Loucy (cell line): Measurements from ENCODE around the gene MROH9.

Source experiments
- H2AFZ ChIP-seq: fragments of 200-600 bp; sonication (generic); 2 replicates; pipeline ENCODE4 v1.6.0; 2016; ENCODE audit warnings: antibody characterized with exemption, mild to moderate bottlenecking, low read length, moderate library complexity
- H3F3A ChIP-seq: fragments of 200-600 bp; 2 replicates; pipeline ENCODE4 v1.6.0; 2016; ENCODE audit warnings: antibody characterized with exemption, low read depth, mild to moderate bottlenecking
- H3K27me3 ChIP-seq: fragments of 200-600 bp; sonication (generic); 2 replicates; pipeline ENCODE4 v1.6.1; 2014; ENCODE audit warnings: low read length, mild to moderate bottlenecking; ENCODE audit not compliant: insufficient read depth, poor library complexity, severe bottlenecking
- H3K36me3 ChIP-seq: fragments of 200-600 bp; sonication (generic); 2 replicates; pipeline ENCODE4 v1.6.1; 2016; ENCODE audit warnings: low read length; ENCODE audit not compliant: insufficient read depth
- H3K4me1 ChIP-seq: fragments of 200-600 bp; sonication (generic); 2 replicates; pipeline ENCODE4 v1.5.1; 2014; ENCODE audit warnings: low read length, mild to moderate bottlenecking; ENCODE audit not compliant: insufficient read depth, poor library complexity, severe bottlenecking
- H3K4me2 ChIP-seq: fragments of 200-600 bp; sonication (generic); 2 replicates; pipeline ENCODE4 v1.6.0; 2014; ENCODE audit warnings: antibody characterized with exemption, low read length, low read depth, mild to moderate bottlenecking; ENCODE audit not compliant: poor library complexity, severe bottlenecking
- H3K4me3 ChIP-seq: fragments of 200-600 bp; sonication (generic); 2 replicates; pipeline ENCODE4 v1.5.1; 2014; ENCODE audit warnings: low read length, mild to moderate bottlenecking, mixed read lengths; ENCODE audit not compliant: poor library complexity, severe bottlenecking
- H3K79me2 ChIP-seq: fragments of 200-600 bp; sonication (generic); 2 replicates; pipeline ENCODE4 v1.6.1; 2014; ENCODE audit warnings: low read length; ENCODE audit not compliant: insufficient read depth
- H3K9ac ChIP-seq: fragments of 200-600 bp; sonication (generic); 2 replicates; pipeline ENCODE4 v1.6.0; 2014; ENCODE audit warnings: mild to moderate bottlenecking, low read depth, low read length, moderate library complexity; ENCODE audit not compliant: poor library complexity, severe bottlenecking
- H3K9me2 ChIP-seq: fragments of 200-600 bp; sonication (generic); replicated peaks from 2 replicates; pipeline ENCODE4 v1.6.1; 2016; ENCODE audit warnings: low read depth, low read length, mixed read lengths
- H3K9me3 ChIP-seq: fragments of 200-600 bp; sonication (generic); 2 replicates; pipeline ENCODE4 v1.6.1; 2014; ENCODE audit warnings: mild to moderate bottlenecking, antibody characterized with exemption, low read length, low read depth; ENCODE audit not compliant: insufficient read depth
- H4K20me1 ChIP-seq: fragments of 200-600 bp; sonication (generic); 2 replicates; pipeline ENCODE4 v1.6.0; 2014; ENCODE audit warnings: antibody characterized with exemption, low read length, mild to moderate bottlenecking; ENCODE audit not compliant: insufficient read depth, poor library complexity, severe bottlenecking
- CTCF ChIP-seq: fragments of 200-600 bp; sonication (generic); conservative IDR thresholded peaks from 2 replicates; pipeline ENCODE4 v1.5.1; 2014; ENCODE audit warnings: mild to moderate bottlenecking, antibody characterized with exemption, low read length
- EZH2phosphoT487 ChIP-seq: fragments of 200-600 bp; IDR thresholded peaks from 2 replicates; pipeline ENCODE4 v1.6.1; 2018; ENCODE audit warnings: antibody characterized with exemption, mild to moderate bottlenecking, moderate library complexity, borderline replicate concordance

The MROH9 gene

GRCh38 chr1:171014880-171015279, 79.5 kb downstream of the MROH9 start:
- Histone ChIP-seq H3F3A (no peaks in the 10 kb centered on the region), H3K4me1 (no peaks in the 10 kb centered on the region), H3K9ac (no peak overlapping the region), H3K79me2 (no peaks in the 10 kb centered on the region), H3K27me3 (no peaks in the 10 kb centered on the region), H3K9me2 (no peaks in the 10 kb centered on the region), H2AFZ (no peak overlapping the region), H3K4me2 (no peak overlapping the region), H4K20me1 (no peaks in the 10 kb centered on the region), H3K4me3 (no peak overlapping the region), H3K36me3 (no peaks in the 10 kb centered on the region), H3K9me3 (no peaks in the 10 kb centered on the region)
- TF ChIP-seq CTCF (no peak), EZH2phosphoT487 (no peak)

GRCh38 chr1:171017426-171017825, 82.1 kb downstream of the MROH9 start:
- Histone ChIP-seq H3K4me1 (no peaks in the 10 kb centered on the region), H3K4me2 (no peak overlapping the region), H3K27me3 (no peaks in the 10 kb centered on the region), H4K20me1 (no peaks in the 10 kb centered on the region), H2AFZ (no peak overlapping the region), H3K9me2 (no peaks in the 10 kb centered on the region), H3K4me3 (no peak overlapping the region), H3K9ac (no peak overlapping the region), H3K36me3 (no peaks in the 10 kb centered on the region), H3K9me3 (no peaks in the 10 kb centered on the region), H3K79me2 (no peaks in the 10 kb centered on the region), H3F3A (no peaks in the 10 kb centered on the region)
- TF ChIP-seq CTCF, result no peak

- Histone ChIP-seq H3K9ac (no peak overlapping the region), H3K4me1 (no peaks in the 10 kb centered on the region), H3K4me2 (no peak overlapping the region), H3K36me3 (no peaks in the 10 kb centered on the region), H3K9me2 (no peaks in the 10 kb centered on the region), H3F3A (no peaks in the 10 kb centered on the region), H4K20me1 (no peaks in the 10 kb centered on the region), H2AFZ (no peak overlapping the region), H3K79me2 (no peaks in the 10 kb centered on the region), H3K4me3 (no peak overlapping the region), H3K27me3 (no peaks in the 10 kb centered on the region), H3K9me3 (no peaks in the 10 kb centered on the region)
- TF ChIP-seq EZH2phosphoT487, result no peak
- no peak for TF ChIP-seq CTCF
These were observed 84.6 kb downstream of the MROH9 start for GRCh38 chr1:171019971-171020370.
